Urinary bladder (tissue), 4 donors: ENCODE results near the gene IWS1. TPM values are rescaled to one million over a fixed set of nuclear protein-coding genes. Genes with fewer than 3 reads are reported as not detected.
"Not testable (repeated sequence)": the region's sequence is repeated elsewhere in the genome, so short reads cannot be mapped to it uniquely, and the experiment has no call there.

Experiments used
- DNase-seq: peaks from one replicate; pipeline ENCODE4 v3.0.0-alpha.2; 2015; ENCODE audit errors: extremely low spot score
- H3K27ac ChIP-seq: one replicate; pipeline ENCODE4 v1.5.1; 2013; ENCODE audit warnings: low read depth, mild to moderate bottlenecking, moderate library complexity
- H3K36me3 ChIP-seq: one replicate; pipeline ENCODE4 v1.6.1; 2013; ENCODE audit warnings: mild to moderate bottlenecking, moderate library complexity; ENCODE audit not compliant: insufficient read depth
- H3K4me1 ChIP-seq: one replicate; pipeline ENCODE4 v1.6.1; 2013; ENCODE audit warnings: mild to moderate bottlenecking, moderate library complexity; ENCODE audit not compliant: insufficient read depth
- H3K4me3 ChIP-seq: one replicate; pipeline ENCODE4 v1.5.1; 2013; ENCODE audit warnings: low read depth, low read length
- WGBS: extraction: QIAGEN DNeasy Blood & Tissue Kit; methylation state at CpG from one replicate; pipeline ENCODE4 v1.1.7; 2013; 5-methylcytosine and 5-hydroxymethylcytosine counted together
- polyA plus RNA-seq: library from polyadenylated mRNA; stranded (reverse); fragments of 200-250 nt; gene quantifications from one replicate; pipeline ENCODE4 v1.2.3, GENCODE V29; 2013
- total RNA-seq: library from RNA; depleted of rRNA; stranded (reverse); fragments of >200 nt; gene quantifications from one replicate; pipeline ENCODE4 v1.2.3, GENCODE V29; 2014
- donor health status: healthy with polysubstance abuse.
- donor health status: healthy.

The IWS1 gene
- 38.9 TPM for total RNA-seq
- 29.9 TPM for polyA plus RNA-seq

DNA sequence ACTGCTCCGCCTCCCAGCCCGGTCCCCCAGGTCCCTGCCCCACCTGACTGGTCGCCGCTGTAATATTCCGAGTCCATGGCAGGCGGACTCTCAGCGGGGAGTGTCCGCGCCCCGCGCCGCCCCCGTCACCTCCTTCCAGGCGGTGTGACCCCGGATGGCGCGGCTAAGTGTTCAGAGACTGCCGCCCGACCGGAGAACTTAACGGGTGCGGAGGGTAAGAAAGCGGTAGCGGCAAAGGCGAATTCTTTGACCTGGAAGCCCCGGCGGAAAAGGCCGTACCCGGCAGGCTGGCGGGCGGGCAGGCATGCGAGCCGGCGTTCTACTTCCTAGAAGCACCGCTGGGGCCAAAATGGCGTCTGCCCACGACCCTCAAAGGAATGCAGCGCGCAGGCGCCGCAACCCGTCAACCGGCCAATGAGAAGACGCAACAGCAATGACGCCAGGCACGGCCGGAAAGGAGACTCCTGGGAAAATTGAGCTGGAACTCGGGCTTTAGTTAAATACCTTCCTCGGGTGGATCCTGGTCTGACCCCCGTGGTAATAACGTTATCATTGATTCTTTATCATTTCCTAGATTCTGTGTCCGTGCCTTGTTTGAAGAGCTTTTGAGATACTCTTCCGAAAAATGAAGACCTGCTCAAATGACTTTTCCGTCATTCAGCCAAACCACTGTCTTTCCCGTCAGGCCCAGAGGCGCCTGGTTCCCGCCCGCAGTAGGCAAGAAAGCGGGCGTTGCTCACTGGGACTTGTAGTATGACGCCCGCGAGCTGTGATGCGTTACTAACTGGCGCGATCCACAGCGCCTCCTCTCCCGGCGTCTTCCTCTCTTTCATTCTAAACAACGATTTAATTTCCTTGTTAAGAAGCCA is at the start of gene IWS1:
IWS1 (minus strand) TSS at position 358 of the 869 bp plus-strand sequence; CDS start at position 77, 281 bp downstream.
- H3K4me3 ChIP-seq, result peak within 1 kb of the TSS; percentile 97

DNA sequence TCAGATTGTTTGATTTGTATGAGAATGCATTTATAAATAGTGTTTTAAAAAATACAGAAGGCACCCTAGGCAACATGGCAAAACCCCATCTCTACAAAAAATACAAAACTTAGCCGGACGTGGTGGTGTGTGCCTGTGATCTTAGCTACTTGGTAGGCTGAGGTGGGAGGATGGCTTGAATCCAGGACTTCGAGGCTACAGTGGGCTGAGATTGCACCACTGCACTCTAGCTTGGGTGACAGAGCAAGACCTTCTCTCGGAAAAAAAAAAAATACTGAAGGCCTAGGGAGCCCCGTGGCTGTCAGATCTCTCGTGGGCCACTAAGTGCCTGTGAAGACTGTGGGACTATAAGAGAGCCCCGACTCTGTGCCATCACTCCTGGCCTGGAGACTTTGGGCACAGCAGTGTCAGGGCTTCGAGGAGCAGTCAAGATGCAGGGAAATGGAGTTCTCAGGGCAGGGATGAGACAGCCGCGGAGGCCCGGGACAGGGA is 49.7 kb upstream of the IWS1 start:
- H3K36me3 ChIP-seq, result no peaks in the 10 kb centered on the region
- 45% methylated on average over 11 of the region's 11 CpGs for WGBS
- no peak for DNase-seq
- no peak overlapping the region for H3K4me3 ChIP-seq
- H3K27ac ChIP-seq, result no peak overlapping the region
- H3K4me1 ChIP-seq, result no peaks in the 10 kb centered on the region

More for the DNA sequence above, at the start of gene IWS1:
- under 1% methylated on average over 70 of the region's 70 CpGs for WGBS
- Histone ChIP-seq H3K36me3 (no peaks in the 10 kb centered on the region), H3K4me1 (peaks cover 3% of the 10 kb centered on the region), H3K27ac (peak within 1 kb of the TSS; percentile 86)
- DNase-seq, result peak; percentile 95

DNA sequence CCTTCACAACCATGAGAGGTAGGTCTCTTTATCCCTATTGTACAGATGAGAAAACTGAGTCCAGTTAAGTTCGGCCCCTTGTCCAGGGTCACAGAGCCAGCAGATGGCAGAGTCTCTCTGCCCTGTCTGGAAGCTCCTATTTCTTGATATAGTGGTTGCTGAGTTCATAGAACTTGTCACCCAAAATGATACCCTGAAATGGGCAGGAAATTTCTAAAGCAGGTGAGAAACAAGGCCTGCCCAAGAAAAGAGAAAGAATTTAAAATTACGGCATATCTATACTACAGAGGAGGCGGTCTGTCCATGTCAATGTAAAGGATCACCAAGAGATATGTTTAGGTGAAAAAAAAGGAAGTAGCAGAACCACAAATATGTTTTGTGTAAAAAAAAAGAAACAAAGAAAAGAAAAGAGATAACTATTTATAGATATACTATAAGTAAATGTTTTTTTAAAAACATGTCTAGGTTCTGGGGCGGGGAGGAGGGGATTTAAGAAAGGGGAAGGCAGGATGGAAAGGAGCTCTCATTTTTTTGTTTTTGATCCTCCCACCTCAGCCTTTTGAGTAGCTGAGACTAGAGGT is 49.0 kb upstream of the IWS1 start:
- no peaks in the 10 kb centered on the region for H3K36me3 ChIP-seq
- H3K4me1 ChIP-seq, result no peaks in the 10 kb centered on the region
- no peak overlapping the region for H3K27ac ChIP-seq
- DNase-seq, result no peak
- H3K4me3 ChIP-seq, result no peak overlapping the region
- WGBS, result 94% methylated on average over 4 of the region's 4 CpGs

- Histone ChIP-seq H3K4me1 (no peaks in the 10 kb centered on the region), H3K4me3 (no peak overlapping the region), H3K27ac (no peak overlapping the region), H3K36me3 (no peaks in the 10 kb centered on the region)
- over 99% methylated on average over 3 of the region's 3 CpGs for WGBS
- DNase-seq, result no peak
Observed at GRCh38 chr2:127574656-127575055, 48.4 kb upstream of the IWS1 start.

- no peak overlapping the region for H3K27ac ChIP-seq
- 93% methylated on average over 17 of the region's 17 CpGs for WGBS
- H3K4me3 ChIP-seq, result no peak overlapping the region
- no peak for DNase-seq
- H3K36me3 ChIP-seq, result no peaks in the 10 kb centered on the region
- no peaks in the 10 kb centered on the region for H3K4me1 ChIP-seq
Observed at GRCh38 chr2:127573771-127574170, 47.5 kb upstream of the IWS1 start.

DNA sequence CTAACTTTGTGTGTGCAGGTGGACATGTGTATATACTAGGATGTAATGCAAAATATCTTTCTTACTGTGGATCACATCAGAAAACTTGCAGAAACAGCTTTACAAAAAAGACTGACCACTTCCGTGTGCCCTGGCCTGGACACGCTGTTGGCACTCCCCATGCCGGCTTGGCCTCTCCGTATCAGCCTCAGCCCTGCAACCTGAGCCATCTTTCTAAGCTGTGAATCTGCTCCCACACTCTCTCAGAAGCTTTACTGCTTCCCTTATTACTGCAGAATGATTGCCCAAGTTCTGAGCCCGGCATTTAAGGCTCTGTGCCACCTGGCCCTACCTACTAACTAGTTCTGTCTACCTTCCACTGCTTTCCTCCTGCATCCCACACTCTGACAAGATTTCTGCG is 47.0 kb upstream of the IWS1 start:
- H3K27ac ChIP-seq, result no peak overlapping the region
- no peak for DNase-seq
- H3K36me3 ChIP-seq, result no peaks in the 10 kb centered on the region
- WGBS, result 88% methylated on average over 6 of the region's 6 CpGs
- H3K4me1 ChIP-seq, result no peaks in the 10 kb centered on the region
- no peak overlapping the region for H3K4me3 ChIP-seq

DNA sequence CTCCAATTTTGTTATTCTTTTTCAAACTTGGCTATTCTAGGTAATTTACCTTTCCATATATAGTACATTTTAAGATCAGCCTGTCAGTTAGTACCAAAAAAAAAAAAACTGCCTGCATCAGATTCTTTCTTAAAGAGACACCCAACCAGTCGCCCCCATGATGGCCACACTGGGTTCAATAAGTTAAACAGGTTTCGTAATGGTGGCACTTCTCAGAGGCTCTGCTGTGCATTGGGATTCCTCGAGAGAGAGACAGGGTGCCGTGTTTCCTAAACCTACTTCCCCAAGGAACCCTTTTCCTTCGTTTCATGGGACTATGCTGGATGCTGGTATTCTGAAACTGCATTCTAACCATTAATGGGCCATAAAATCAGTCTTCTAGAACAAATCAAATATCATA is 46.6 kb upstream of the IWS1 start:
- Histone ChIP-seq H3K36me3 (no peaks in the 10 kb centered on the region), H3K4me1 (no peaks in the 10 kb centered on the region), H3K27ac (no peak overlapping the region), H3K4me3 (no peak overlapping the region)
- no peak for DNase-seq
- 94% methylated on average over 5 of the region's 5 CpGs for WGBS

DNA sequence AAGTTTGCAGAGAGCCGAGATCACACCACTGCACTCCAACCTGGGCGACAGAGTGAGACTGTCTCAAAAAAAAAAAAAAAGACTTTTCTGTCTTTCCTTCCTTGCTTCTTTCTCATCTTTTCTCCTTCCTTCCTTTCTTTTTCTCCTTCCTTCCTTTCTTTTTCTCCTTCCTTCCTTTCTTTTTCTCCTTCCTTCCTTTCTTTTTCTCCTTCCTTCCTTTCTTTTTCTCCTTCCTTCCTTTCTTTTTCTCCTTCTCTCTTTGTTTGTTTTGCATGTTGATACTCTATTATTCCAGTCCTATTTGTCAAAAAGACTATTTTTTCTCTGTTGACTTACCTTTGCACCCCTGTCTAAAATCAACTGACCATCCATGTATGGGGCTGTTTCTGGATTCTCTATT is 46.1 kb upstream of the IWS1 start:
- not testable (repeated sequence) for H3K4me1 ChIP-seq, H3K27ac ChIP-seq, H3K36me3 ChIP-seq, H3K4me3 ChIP-seq, DNase-seq
- WGBS, result 99% methylated on average over 2 of the region's 2 CpGs

DNA sequence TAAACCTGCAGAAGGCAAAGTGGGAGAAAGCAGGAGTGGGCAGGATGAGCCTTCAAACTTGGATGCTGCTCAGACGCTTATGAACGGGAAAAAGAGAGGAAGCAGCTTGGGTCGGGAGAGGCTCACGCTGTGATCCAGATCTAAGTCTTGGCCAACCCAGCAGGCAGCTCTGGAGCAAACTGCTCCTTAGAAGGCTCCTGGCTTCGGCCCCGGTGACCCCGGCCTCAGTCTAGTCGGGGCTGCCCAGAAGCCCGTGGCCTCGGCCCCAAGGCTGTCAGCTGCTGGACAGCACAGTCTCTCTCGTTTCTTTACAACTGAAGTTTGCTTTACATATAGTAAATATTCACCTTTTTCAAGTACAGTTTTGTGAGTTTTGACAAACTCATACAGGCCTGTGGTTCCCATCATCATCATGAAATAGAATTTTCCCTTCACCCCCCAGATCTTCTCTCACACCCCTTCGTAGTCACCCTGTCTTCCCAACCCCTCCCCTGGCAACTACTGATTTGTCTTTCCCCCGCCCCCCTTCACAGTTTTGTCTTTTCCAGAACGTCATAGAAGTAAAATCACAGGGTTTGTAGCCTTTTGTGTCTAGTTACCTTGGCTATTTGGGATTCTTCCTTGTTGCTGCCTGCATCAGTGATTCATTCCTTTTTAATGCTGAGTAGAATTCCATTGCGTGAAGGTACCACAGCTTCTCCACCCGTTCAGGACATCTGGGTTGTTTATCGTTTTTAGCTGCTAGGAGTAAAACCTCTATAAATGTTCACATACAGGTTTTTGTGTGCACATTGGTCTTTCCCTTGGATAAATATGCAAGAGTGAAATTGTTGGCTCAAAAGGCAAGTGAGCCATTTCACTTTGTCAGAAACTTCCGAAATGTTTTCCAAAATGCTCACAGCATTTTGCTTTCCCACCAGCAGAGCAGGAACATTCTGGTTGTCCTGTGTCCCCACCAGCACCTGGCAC is 44.3 kb upstream of the IWS1 start:
- WGBS, result 61% methylated on average over 18 of the region's 18 CpGs
- Histone ChIP-seq H3K4me1 (no peaks in the 10 kb centered on the region), H3K4me3 (no peak overlapping the region), H3K36me3 (no peaks in the 10 kb centered on the region), H3K27ac (no peak overlapping the region)
- no peak for DNase-seq

GRCh38 chr2:127569666-127570065 is 43.4 kb upstream of the IWS1 start:
- H3K4me3 ChIP-seq, result no peak overlapping the region
- no peak for DNase-seq
- no peak overlapping the region for H3K27ac ChIP-seq
- H3K4me1 ChIP-seq, result no peaks in the 10 kb centered on the region
- no peaks in the 10 kb centered on the region for H3K36me3 ChIP-seq
- 86% methylated on average over 6 of the region's 6 CpGs for WGBS

GRCh38 chr2:127568128-127568527 is 41.8 kb upstream of the IWS1 start:
- Histone ChIP-seq H3K27ac (no peak overlapping the region), H3K4me3 (no peak overlapping the region), H3K4me1 (no peaks in the 10 kb centered on the region), H3K36me3 (no peaks in the 10 kb centered on the region)
- no peak for DNase-seq
- WGBS, result 88% methylated on average over 6 of the region's 6 CpGs

GRCh38 chr2:127567351-127567854 is 41.1 kb upstream of the IWS1 start:
- WGBS, result 88% methylated on average over 5 of the region's 5 CpGs
- Histone ChIP-seq H3K4me1 (no peaks in the 10 kb centered on the region), H3K36me3 (no peaks in the 10 kb centered on the region), H3K27ac (no peak overlapping the region), H3K4me3 (no peak overlapping the region)
- no peak for DNase-seq

DNA sequence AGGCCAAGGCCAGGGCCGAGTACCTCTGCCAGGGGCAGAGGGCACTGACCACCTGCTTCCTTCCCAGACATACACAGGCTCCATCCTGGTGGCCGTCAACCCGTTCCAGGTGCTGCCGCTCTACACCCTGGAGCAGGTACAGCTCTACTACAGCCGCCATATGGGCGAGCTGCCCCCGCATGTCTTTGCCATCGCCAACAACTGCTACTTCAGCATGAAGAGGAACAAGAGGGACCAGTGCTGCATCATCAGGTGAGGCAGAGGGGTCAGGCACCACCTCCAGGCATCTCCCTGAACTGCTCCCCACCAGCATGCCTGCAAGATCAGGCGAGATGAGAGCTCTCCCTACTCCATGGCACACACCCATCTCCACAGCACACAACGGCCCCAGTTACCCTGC is 40.3 kb upstream of the IWS1 start:
- DNase-seq, result no peak

More for the DNA sequence above, 40.3 kb upstream of the IWS1 start:
- 91% methylated on average over 10 of the region's 10 CpGs for WGBS
- Histone ChIP-seq H3K4me1 (no peaks in the 10 kb centered on the region), H3K4me3 (no peak overlapping the region), H3K36me3 (no peaks in the 10 kb centered on the region), H3K27ac (no peak overlapping the region)
